Rectal smooth muscle tissue (tissue), 1 donor: ENCODE results near the gene PHLDB2.

Source experiments
- H3K27ac ChIP-seq: one replicate; pipeline ENCODE4 v1.7.0; 2013; ENCODE audit warnings: low read depth, low read length, inconsistent platforms
- H3K27me3 ChIP-seq: one replicate; pipeline ENCODE4 v1.7.0; 2013; ENCODE audit warnings: low read length; ENCODE audit not compliant: control insufficient read depth, insufficient read depth
- H3K36me3 ChIP-seq: one replicate; pipeline ENCODE4 v1.7.0; 2013; ENCODE audit warnings: low read length; ENCODE audit not compliant: control insufficient read depth, insufficient read depth
- H3K4me1 ChIP-seq: one replicate; pipeline ENCODE4 v1.7.0; 2013; ENCODE audit warnings: low read length; ENCODE audit not compliant: control insufficient read depth, insufficient read depth
- H3K4me3 ChIP-seq: one replicate; pipeline ENCODE4 v1.7.0; 2013; ENCODE audit warnings: low read length
- H3K9ac ChIP-seq: one replicate; pipeline ENCODE4 v1.7.0; 2013; ENCODE audit warnings: low read length

PHLDB2 gene

DNA sequence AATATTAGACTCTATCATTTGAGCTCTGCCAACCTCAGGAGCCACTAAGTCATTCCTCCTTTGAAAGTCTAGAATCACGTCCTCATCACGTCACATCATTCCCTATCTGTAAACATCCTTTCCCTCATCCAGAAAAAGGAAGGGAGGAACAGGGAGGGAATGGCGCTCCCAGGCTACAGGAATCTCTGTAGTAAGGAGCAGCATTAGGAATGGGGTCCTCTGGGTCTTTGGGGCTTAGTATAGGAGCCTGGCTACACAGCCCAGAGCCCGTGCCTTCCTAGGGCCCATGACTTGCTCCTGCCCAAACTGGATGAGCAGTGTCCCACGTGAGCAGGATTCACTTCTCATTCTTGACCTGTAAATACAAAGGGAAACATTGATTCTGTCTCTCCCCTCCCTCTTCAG is 141.3 kb downstream of the PHLDB2 start:
- Histone ChIP-seq H3K4me3 (no peak overlapping the region), H3K4me1 (no peaks in the 10 kb centered on the region), H3K27me3 (peaks cover 5% of the 10 kb centered on the region), H3K9ac (no peak overlapping the region), H3K27ac (no peak overlapping the region), H3K36me3 (no peaks in the 10 kb centered on the region)

DNA sequence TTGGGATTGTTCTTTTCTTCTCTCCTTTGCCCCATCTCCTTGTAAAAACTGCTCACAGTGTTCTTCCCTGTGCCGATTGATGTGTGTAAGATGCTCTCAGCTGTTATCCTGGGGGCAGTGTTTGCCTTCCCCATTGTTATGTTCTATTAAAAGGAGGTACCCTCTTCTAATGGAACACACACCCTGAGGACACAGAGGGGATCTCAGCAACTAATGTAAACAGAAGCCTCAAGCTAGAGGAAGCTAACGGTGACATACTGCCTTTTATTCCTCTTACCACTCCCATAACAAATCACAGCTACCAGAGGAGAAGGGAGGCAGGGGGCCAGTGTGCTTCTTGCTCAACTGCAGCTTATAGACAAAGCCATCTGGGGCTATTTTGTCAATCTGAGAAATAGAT is 141.9 kb downstream of the PHLDB2 start:
- no peak overlapping the region for H3K27ac ChIP-seq
- H3K27me3 ChIP-seq: peaks cover 5% of the 10 kb centered on the region
- no peaks in the 10 kb centered on the region for H3K36me3 ChIP-seq
- H3K4me1 ChIP-seq: no peaks in the 10 kb centered on the region
- no peak overlapping the region for H3K9ac ChIP-seq
- no peak overlapping the region for H3K4me3 ChIP-seq

DNA sequence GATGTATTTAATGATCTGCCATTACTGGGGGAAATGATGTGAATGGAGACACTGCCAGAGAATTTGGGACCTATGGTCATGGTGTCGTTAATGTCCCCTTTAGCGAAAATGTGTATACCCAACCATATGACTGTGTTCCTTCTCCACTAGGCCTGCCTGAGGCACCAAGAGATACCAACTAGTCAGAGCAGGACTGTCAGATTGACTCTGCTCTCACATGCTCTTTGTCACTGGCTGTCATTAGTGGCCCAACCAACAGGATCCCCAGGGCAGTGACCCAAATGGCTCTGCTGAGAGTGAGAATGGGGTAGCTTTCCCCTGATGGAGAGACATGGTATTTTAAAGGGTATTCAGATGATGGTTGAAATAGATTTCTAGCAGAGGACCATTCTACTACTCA is 142.5 kb downstream of the PHLDB2 start:
- Histone ChIP-seq H3K9ac (no peak overlapping the region), H3K27me3 (peaks cover 5% of the 10 kb centered on the region), H3K27ac (no peak overlapping the region), H3K4me1 (no peaks in the 10 kb centered on the region), H3K4me3 (no peak overlapping the region), H3K36me3 (no peaks in the 10 kb centered on the region)

DNA sequence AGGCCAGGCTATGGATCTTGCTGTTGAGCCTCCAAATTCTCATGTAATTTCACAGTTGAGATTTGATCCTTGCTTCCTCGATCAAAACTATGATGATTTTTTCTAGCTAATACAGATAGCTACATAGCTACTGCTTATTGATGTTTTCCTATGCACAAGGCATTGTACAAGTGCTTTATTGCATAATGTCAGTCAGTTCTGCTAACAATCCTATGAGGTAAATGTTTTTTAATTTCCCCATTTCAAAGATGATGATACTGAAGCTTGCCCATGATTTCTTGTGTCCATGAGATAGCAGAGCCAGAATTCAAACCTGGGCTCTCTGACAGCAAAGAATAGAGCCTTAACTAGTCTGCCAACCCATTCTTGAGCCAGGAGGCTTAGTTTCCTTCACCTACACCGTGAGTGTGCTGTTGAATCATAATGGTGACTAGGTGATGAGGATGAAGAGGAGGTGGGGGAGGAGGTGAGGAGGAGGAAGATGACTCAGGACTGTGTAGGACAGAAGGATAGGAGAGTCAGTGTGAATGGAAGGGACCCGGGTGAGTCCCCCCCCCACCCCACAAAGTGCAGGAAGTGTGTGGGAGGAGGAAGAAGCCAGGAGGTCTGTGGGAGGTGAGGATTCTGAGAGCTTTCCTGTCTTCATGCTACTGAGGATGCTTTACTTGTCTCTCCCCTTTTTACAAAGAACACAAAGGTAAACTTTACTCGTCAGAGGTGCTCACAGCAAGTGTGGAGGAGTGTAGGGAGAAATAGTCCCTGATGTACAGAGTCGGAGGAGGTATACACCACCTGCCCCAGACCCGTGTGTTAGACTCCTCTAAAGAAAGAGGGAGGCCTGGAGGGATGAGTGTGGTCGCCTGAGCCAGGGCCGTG is 143.3 kb downstream of the PHLDB2 start:
- Histone ChIP-seq H3K27me3 (peaks cover 5% of the 10 kb centered on the region), H3K36me3 (no peaks in the 10 kb centered on the region), H3K4me3 (no peak overlapping the region), H3K9ac (no peak overlapping the region), H3K27ac (no peak overlapping the region), H3K4me1 (no peaks in the 10 kb centered on the region)

DNA sequence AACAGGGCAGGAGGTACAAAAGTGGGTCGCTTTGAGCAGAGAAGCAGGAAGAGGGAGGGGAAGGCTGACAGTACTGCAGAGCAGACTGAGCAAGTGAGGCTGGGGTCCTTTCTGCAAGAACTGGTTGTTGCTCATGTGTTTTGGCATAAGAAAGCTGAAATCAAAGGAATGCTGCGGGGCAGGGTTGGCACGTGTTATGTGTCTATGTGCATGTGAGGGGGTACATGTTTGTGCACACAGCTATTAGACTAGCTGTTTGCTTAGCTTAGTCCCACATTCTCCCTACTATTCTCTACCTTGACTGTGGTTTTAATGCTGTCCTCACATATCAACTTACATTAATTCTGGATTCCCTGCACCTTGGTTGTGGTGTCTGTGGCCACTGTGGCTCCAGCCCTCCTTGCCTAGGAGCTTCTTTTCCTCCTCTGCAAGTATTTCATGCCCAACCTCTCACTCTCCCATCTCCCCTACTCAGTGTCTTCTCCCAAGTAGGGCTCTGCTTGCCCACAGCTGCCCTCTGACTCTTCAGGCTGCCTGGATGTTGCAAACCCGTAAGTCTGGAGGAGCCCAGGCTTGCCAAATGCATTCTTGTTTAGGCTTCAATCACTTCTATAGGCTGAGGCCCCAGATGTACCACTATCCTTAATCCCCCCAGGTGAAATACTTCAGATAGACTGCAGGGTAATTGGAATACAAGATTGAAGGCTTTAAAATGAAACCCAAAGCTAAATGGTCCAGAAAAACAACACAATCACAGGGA is 144.4 kb downstream of the PHLDB2 start:
- Histone ChIP-seq H3K27me3 (peaks cover 4% of the 10 kb centered on the region), H3K9ac (no peak overlapping the region), H3K27ac (no peak overlapping the region), H3K4me3 (no peak overlapping the region), H3K36me3 (no peaks in the 10 kb centered on the region), H3K4me1 (no peaks in the 10 kb centered on the region)

DNA sequence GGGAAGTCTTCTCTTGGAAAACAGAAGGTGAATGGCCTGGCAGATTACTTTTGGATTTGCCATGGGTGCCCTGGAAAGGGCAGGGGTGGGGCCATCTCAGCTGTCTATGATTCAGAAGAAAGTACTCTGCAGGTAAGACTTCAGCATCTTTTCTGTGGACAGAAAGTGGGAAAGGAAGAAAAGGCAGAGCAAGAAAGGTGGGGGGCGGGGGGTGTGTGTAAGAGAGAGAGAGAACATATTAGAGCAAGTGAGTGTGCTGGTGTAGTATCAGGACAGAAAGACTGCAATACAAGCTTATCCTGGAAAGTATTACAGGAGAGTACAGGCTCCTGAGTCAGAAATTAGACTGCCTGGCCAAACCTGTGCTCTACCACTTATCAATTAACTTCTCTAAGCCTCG is 145.1 kb downstream of the PHLDB2 start:
- no peak overlapping the region for H3K4me3 ChIP-seq
- peaks cover 2% of the 10 kb centered on the region for H3K27me3 ChIP-seq
- no peak overlapping the region for H3K9ac ChIP-seq
- no peak overlapping the region for H3K27ac ChIP-seq
- no peaks in the 10 kb centered on the region for H3K36me3 ChIP-seq
- no peaks in the 10 kb centered on the region for H3K4me1 ChIP-seq

DNA sequence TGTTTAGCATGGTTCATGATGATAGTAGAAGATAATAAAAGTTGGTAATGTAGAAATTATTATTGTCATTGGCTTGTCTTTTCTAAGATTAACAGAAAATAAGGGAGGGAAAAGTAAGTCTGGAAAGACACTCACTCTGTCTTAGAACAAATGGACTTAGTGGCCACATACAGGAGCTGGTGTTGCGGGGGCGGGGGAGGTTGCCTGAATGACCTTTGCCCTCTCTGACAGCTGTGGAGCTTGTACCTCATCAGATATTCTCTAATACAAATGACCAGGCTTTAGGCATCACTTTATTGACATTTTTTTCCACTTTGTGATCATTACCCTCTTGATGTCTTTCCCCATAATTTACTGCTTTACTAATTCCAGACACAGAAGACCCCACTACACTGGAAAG is 145.6 kb downstream of the PHLDB2 start:
- Histone ChIP-seq H3K4me1 (no peaks in the 10 kb centered on the region), H3K27ac (no peak overlapping the region), H3K27me3 (peaks cover 2% of the 10 kb centered on the region), H3K9ac (no peak overlapping the region), H3K36me3 (no peaks in the 10 kb centered on the region), H3K4me3 (no peak overlapping the region)

DNA sequence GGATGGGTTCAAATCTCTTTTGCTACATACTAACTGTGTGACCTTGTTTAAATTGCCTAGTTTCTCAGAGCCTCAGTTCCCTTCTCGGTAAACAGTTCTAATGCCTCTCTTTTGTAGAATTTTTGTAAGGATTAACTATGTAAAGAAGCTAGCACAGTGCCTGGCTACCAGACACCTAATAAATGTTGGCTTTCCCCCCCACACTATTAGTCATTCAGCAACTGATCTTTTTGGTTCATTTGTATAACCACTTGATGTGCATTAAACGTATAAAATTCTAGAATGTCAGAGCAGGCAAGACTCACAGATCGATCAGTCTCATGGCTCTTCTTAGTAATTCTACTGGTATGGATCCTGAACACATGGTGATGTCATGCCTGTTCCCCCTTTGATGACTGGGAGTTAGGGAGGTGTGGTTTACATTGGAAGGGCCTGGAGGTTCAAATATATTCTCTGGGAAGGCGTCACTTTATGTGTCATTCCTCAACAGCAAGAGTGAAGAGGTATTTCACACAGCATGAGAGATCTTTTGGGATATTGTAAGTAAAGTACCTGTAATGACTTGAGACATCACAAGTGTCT is 146.1 kb downstream of the PHLDB2 start:
- no peak overlapping the region for H3K9ac ChIP-seq
- H3K4me3 ChIP-seq: no peak overlapping the region
- H3K27ac ChIP-seq: no peak overlapping the region
- H3K4me1 ChIP-seq: no peaks in the 10 kb centered on the region
- H3K36me3 ChIP-seq: no peaks in the 10 kb centered on the region
- H3K27me3 ChIP-seq: peaks cover 2% of the 10 kb centered on the region

DNA sequence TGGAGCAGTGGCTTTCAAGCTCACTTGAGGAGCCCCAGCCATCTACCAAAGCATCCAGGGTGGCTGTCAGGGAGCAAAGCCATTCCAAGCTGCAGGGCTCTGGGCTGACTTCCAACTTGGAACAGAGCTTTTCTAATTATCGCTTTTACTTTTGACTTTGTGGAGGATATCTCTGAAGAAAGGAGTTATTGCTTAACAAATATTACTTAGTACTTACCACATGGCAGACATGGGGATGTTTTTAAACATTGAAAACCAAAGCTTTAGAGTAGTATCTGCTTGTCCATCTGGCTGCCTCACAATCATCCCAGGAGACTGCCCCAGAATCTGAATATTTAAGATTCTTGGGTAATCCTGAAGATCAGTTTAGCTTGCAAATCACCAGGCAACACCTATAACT is 148.6 kb downstream of the PHLDB2 start:
- Histone ChIP-seq H3K4me1 (no peaks in the 10 kb centered on the region), H3K27ac (no peak overlapping the region), H3K27me3 (no peaks in the 10 kb centered on the region), H3K4me3 (no peak overlapping the region), H3K9ac (no peak overlapping the region), H3K36me3 (no peaks in the 10 kb centered on the region)

DNA sequence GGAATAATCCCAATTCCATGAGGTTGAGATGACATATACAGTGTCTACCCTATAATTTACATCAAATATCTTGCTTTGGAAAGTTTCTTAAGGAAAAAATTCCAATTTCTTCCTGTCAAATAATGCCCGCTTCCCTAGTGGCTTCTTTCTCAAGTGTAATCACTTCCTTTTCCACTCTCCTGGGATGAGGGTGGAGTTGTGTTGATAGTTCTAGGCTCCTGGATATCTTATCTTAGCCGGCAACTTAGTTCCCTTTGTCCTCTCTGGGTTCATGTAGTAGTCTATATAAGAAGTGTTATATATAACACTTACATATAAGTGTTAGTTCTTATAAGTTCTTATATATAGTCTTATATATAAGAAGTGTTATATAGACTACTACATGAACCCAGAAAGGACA is 150.6 kb downstream of the PHLDB2 start:
- H3K4me1 ChIP-seq: no peaks in the 10 kb centered on the region
- no peaks in the 10 kb centered on the region for H3K36me3 ChIP-seq
- no peaks in the 10 kb centered on the region for H3K27me3 ChIP-seq
- H3K9ac ChIP-seq: no peak overlapping the region
- H3K4me3 ChIP-seq: no peak overlapping the region
- no peak overlapping the region for H3K27ac ChIP-seq

DNA sequence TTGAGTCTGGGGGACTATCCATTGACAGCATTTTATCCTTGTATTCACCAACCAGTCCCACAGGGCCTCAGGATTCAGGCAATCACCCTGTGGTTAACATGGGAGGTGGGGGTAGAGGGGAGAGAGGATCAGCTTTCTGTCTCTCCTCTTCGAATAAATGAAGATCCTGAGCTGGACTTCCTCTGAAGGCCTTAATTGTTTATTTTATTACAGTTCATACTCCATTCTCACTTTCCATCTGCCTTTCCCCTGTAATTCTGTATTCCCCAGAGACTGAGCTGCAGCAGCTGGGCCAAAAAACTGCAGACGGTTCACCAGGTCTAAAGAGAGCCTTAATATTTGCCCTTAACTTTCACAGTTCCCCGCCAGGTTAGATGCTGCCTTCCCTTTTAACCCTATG is 151.6 kb downstream of the PHLDB2 start:
- no peaks in the 10 kb centered on the region for H3K36me3 ChIP-seq
- no peaks in the 10 kb centered on the region for H3K27me3 ChIP-seq
- H3K4me3 ChIP-seq: no peak overlapping the region
- no peaks in the 10 kb centered on the region for H3K4me1 ChIP-seq
- H3K27ac ChIP-seq: no peak overlapping the region
- no peak overlapping the region for H3K9ac ChIP-seq

DNA sequence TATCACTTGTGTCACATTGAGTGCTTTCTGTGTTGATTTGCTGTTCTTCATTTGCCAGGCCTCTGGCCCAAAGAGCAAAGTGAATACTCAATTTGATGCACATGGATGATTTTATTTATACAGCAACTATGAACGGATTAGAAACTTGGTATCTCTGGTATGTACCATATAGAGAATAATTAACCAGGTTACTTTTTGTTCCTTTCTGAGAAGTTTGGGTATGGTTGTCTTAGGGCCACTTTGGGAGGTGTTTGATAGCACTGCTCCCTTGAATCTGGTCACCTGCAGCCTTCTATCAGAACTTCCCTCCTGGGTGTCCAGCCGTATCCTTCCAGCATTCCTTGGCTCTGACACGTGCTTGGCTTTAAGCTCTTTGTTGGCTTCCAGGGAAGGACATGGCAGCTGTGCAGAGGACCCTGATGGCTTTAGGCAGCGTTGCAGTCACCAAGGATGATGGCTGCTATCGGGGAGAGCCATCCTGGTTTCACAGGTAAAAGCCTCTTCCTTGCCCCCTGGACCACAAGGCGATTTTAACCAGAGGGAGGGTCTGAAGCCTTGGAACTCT is 152.4 kb downstream of the PHLDB2 start:
- H3K9ac ChIP-seq: no peak overlapping the region
- no peaks in the 10 kb centered on the region for H3K27me3 ChIP-seq
- H3K4me3 ChIP-seq: no peak overlapping the region
- H3K36me3 ChIP-seq: no peaks in the 10 kb centered on the region
- no peaks in the 10 kb centered on the region for H3K4me1 ChIP-seq
- H3K27ac ChIP-seq: no peak overlapping the region
